PC-9 (cell line): ENCODE measurements around the gene CMPK2.
"Not testable (repeated sequence)": the region's sequence is repeated elsewhere in the genome, so short reads cannot be mapped to it uniquely, and the experiment has no call there.

Experiments used
- EZH2 ChIP-seq: fragments of 200-600 bp; sonication (generic); IDR thresholded peaks from 2 replicates; pipeline ENCODE4 v1.8.0; 2017; ENCODE audit warnings: antibody characterized with exemption, low read depth
- TF ChIP-seq, protein P1 (sequence below): fragments of 200-600 bp; sonication (generic); conservative IDR thresholded peaks from 2 replicates; pipeline ENCODE4 v1.6.1; 2017; ENCODE audit warnings: mixed run types, antibody characterized with exemption, mild to moderate bottlenecking, moderate library complexity

GRCh38 chr2:6858466-6859027 lies 7.2 kb downstream of the CMPK2 start:
- TF ChIP-seq, protein P1, sequence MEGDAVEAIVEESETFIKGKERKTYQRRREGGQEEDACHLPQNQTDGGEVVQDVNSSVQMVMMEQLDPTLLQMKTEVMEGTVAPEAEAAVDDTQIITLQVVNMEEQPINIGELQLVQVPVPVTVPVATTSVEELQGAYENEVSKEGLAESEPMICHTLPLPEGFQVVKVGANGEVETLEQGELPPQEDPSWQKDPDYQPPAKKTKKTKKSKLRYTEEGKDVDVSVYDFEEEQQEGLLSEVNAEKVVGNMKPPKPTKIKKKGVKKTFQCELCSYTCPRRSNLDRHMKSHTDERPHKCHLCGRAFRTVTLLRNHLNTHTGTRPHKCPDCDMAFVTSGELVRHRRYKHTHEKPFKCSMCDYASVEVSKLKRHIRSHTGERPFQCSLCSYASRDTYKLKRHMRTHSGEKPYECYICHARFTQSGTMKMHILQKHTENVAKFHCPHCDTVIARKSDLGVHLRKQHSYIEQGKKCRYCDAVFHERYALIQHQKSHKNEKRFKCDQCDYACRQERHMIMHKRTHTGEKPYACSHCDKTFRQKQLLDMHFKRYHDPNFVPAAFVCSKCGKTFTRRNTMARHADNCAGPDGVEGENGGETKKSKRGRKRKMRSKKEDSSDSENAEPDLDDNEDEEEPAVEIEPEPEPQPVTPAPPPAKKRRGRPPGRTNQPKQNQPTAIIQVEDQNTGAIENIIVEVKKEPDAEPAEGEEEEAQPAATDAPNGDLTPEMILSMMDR, result not testable (repeated sequence)
- not testable (repeated sequence) for TF ChIP-seq EZH2
